IMR-90 (cell line): ENCODE measurements around the gene MLKL. TPM values are rescaled to one million over a fixed set of nuclear protein-coding genes. Genes with fewer than 3 reads are reported as not detected.

Experiments used
- ATAC-seq: fragments of 200-7000 bp; cut with Tn5 transposase; 2 replicates; pipeline ENCODE4 v1.9.1; 2020; ENCODE audit warnings: low read depth, mild to moderate bottlenecking, moderate library complexity
- BruUV-seq: library from RNA; stranded (reverse); fragments of 400-500 nt; replicated peaks from 2 replicates; lab custom pipeline; 2021; lab: Mats Ljungman, UMichigan
- CTCF ChIA-PET: fragments of 300-600 bp; formaldehyde crosslinking; extraction: SDS; loops from one replicate; lab custom pipeline; 2021; ENCODE audit warnings: antibody characterized with exemption; lab: Yijun Ruan, JAX
- POLR2A ChIA-PET: fragments of 300-600 bp; sonication (Branson Sonifier 250); formaldehyde crosslinking; loops from one replicate; lab custom pipeline; 2022; ENCODE audit warnings: antibody characterized with exemption; ENCODE audit not compliant: unreplicated experiment; lab: Charles Lee
- DNase-seq: peaks from one replicate; pipeline ENCODE4 v3.0.0; 2013
- H2AFZ ChIP-seq: replicated peaks from 2 replicates; pipeline ENCODE3; 2013; ENCODE audit warnings: low read length, mild to moderate bottlenecking; ENCODE audit not compliant: poor library complexity
- H2AK5ac ChIP-seq: 2 replicates; pipeline ENCODE4 v1.6.1; 2013; ENCODE audit warnings: low read depth, low read length, inconsistent platforms
- H2AK9ac ChIP-seq: replicated peaks from 2 replicates; pipeline ENCODE3; 2013; ENCODE audit warnings: mild to moderate bottlenecking, low read depth, low read length, moderate library complexity; ENCODE audit not compliant: poor library complexity
- H2BK120ac ChIP-seq: 2 replicates; pipeline ENCODE4 v1.6.1; 2013; ENCODE audit warnings: low read depth, low read length, inconsistent platforms
- H2BK15ac ChIP-seq: 3 replicates; pipeline ENCODE4 v1.6.1; 2013; ENCODE audit warnings: low read depth, low read length, inconsistent platforms
- H2BK20ac ChIP-seq: 2 replicates; pipeline ENCODE4 v1.6.1; 2013; ENCODE audit warnings: low read depth, mild to moderate bottlenecking, inconsistent platforms, low read length, moderate library complexity
- H2BK5ac ChIP-seq: 2 replicates; pipeline ENCODE4 v1.6.1; 2013; ENCODE audit warnings: mild to moderate bottlenecking, low read depth, low read length, inconsistent platforms; ENCODE audit not compliant: poor library complexity, severe bottlenecking
- H3K14ac ChIP-seq: replicated peaks from 2 replicates; pipeline ENCODE4 v1.6.1; 2013; ENCODE audit warnings: low read depth, low read length, inconsistent platforms
- H3K18ac ChIP-seq: 2 replicates; pipeline ENCODE4 v1.6.1; 2013; ENCODE audit warnings: low read depth, low read length, control low read depth
- H3K23ac ChIP-seq: 2 replicates; pipeline ENCODE4 v1.6.1; 2013; ENCODE audit warnings: low read depth, low read length, inconsistent platforms
- H3K27ac ChIP-seq: 2 replicates; pipeline ENCODE4 v1.5.1; 2013; ENCODE audit warnings: mild to moderate bottlenecking, control low read depth, low read length; ENCODE audit not compliant: insufficient read depth
- H3K27me3 ChIP-seq: 2 replicates; pipeline ENCODE4 v1.6.1; 2013; ENCODE audit warnings: low read length; ENCODE audit not compliant: control insufficient read depth, insufficient read depth
- H3K36me3 ChIP-seq: 2 replicates; pipeline ENCODE4 v1.6.1; 2013; ENCODE audit warnings: low read length, mixed read lengths; ENCODE audit not compliant: control insufficient read depth, insufficient read depth
- H3K4ac ChIP-seq: 2 replicates; pipeline ENCODE4 v1.6.1; 2013; ENCODE audit warnings: low read depth, low read length, inconsistent platforms
- H3K4me1 ChIP-seq: 2 replicates; pipeline ENCODE4 v1.6.1; 2013; ENCODE audit warnings: low read length, mixed read lengths; ENCODE audit not compliant: control insufficient read depth, insufficient read depth
- H3K4me2 ChIP-seq: 2 replicates; pipeline ENCODE4 v1.6.1; 2013; ENCODE audit warnings: low read depth, mild to moderate bottlenecking, control low read depth, low read length, moderate library complexity
- H3K4me3 ChIP-seq: 2 replicates; pipeline ENCODE4 v1.5.1; 2013; ENCODE audit warnings: low read depth, mild to moderate bottlenecking, control low read depth, low read length, moderate library complexity; ENCODE audit not compliant: insufficient read depth
- H3K56ac ChIP-seq: 2 replicates; pipeline ENCODE4 v1.6.1; 2013; ENCODE audit warnings: low read length, inconsistent platforms; ENCODE audit not compliant: insufficient read depth; ENCODE audit errors: extremely low read depth
- H3K79me1 ChIP-seq, 2 experiments: 2 replicates each; pipeline ENCODE4 v1.6.1; 2013; ENCODE audit warnings: low read length in 2 of 2, inconsistent platforms in 1 of 2, low read depth in 1 of 2
- H3K9ac ChIP-seq: 2 replicates; pipeline ENCODE4 v1.6.1; 2013; ENCODE audit warnings: low read depth, low read length, control low read depth
- H3K9me1 ChIP-seq: 2 replicates; pipeline ENCODE4 v1.6.1; 2013; ENCODE audit warnings: low read length, inconsistent platforms; ENCODE audit not compliant: insufficient read depth
- H3K9me3 ChIP-seq: 2 replicates; pipeline ENCODE4 v1.6.1; 2013; ENCODE audit warnings: low read length; ENCODE audit not compliant: control insufficient read depth, insufficient read depth
- H4K20me1 ChIP-seq: 2 replicates; pipeline ENCODE4 v1.6.1; 2013; ENCODE audit warnings: low read length, inconsistent platforms; ENCODE audit not compliant: insufficient read depth
- H4K5ac ChIP-seq: 2 replicates; pipeline ENCODE4 v1.6.1; 2013; ENCODE audit warnings: mild to moderate bottlenecking, low read depth, low read length, control low read depth
- H4K8ac ChIP-seq, 2 experiments: 2 replicates each; pipeline ENCODE4 v1.6.1; 2013; ENCODE audit warnings: low read depth in 2 of 2, low read length in 2 of 2, control low read depth in 1 of 2, inconsistent platforms in 1 of 2
- H4K91ac ChIP-seq: 2 replicates; pipeline ENCODE4 v1.6.1; 2013; ENCODE audit warnings: low read depth, low read length, inconsistent platforms; ENCODE audit not compliant: insufficient read depth
- CHD1 ChIP-seq: IDR thresholded peaks from 2 replicates; pipeline ENCODE4 v1.6.1; 2012; ENCODE audit warnings: low read depth, low read length, improper control_type of control experiment
- FOS ChIP-seq: fragments of 150-350 bp; IDR thresholded peaks from 2 replicates; pipeline ENCODE4 v1.6.1; 2016; ENCODE audit warnings: low read depth, low read length
- MAZ ChIP-seq: IDR thresholded peaks from 2 replicates; pipeline ENCODE4 v1.6.1; 2012; ENCODE audit warnings: low read depth, mild to moderate bottlenecking, low read length, improper control_type of control experiment, moderate library complexity, borderline replicate concordance
- NFE2L2 ChIP-seq: fragments of 150-350 bp; IDR thresholded peaks from 2 replicates; pipeline ENCODE4 v1.6.1; 2016; ENCODE audit warnings: low read depth, mild to moderate bottlenecking, low read length
- RAD21 ChIP-seq: IDR thresholded peaks from 2 replicates; pipeline ENCODE4 v1.6.1; 2012; ENCODE audit warnings: low read length, improper control_type of control experiment
- RCOR1 ChIP-seq: IDR thresholded peaks from 2 replicates; pipeline ENCODE4 v1.6.1; 2012; ENCODE audit warnings: mild to moderate bottlenecking, low read length, improper control_type of control experiment; ENCODE audit not compliant: insufficient replicate concordance
- RFX5 ChIP-seq: IDR thresholded peaks from 2 replicates; pipeline ENCODE4 v1.8.0; 2012; ENCODE audit warnings: low read depth, mild to moderate bottlenecking, low read length, moderate library complexity
- USF2 ChIP-seq: fragments of 150-350 bp; IDR thresholded peaks from 2 replicates; pipeline ENCODE4 v1.6.1; 2017; ENCODE audit warnings: mild to moderate bottlenecking, antibody characterized with exemption, low read length, low read depth
- WGBS, 2 experiments: methylation state at CpG; one replicate each; pipeline versions ENCODE4 v1.1.5 to v1.1.7; 2013; ENCODE audit warnings: missing lambda C conversion rate in 2 of 2; ENCODE audit not compliant: insufficient read length in 1 of 2; ENCODE audit errors: extremely low coverage in 2 of 2; 5-methylcytosine and 5-hydroxymethylcytosine counted together
- dilution Hi-C: fragments of 300-500 bp; cut with HindIII; formaldehyde crosslinking; loops from one replicate; pipeline ENCODE4 v1.14.3; 2018; ENCODE audit warnings: low sequenced_read_pairs; ENCODE audit not compliant: unreplicated experiment
- in situ Hi-C: fragments of 300-500 bp; cut with MboI; formaldehyde crosslinking; loops from 3 replicates; pipeline ENCODE4 v1.14.3; 2019; ENCODE audit warnings: low sequenced_read_pairs, inconsistent platforms, mixed read lengths
- intact Hi-C: fragments of 100-400 bp; cut with micrococcal nuclease; formaldehyde crosslinking; loops from 2 replicates; pipeline ENCODE4 v1.10.0; 2022
- polyA plus RNA-seq, 3 experiments: library from polyadenylated mRNA; depleted of rRNA; stranded (reverse); fragments of >200 nt; gene quantifications; 2 replicates each; pipeline ENCODE4 v1.2.3, GENCODE V29; 2012; ENCODE audit warnings: low replicate concordance in 1 of 3
- total RNA-seq: library from RNA; depleted of rRNA; stranded (reverse); fragments of >200 nt; gene quantifications from 2 replicates; pipeline ENCODE4 v1.2.3, GENCODE V29; 2012
- TF ChIP-seq, protein P1 (sequence below): fragments of 150-350 bp; IDR thresholded peaks from 2 replicates; pipeline ENCODE4 v1.6.1; 2016; ENCODE audit warnings: low read depth, mild to moderate bottlenecking, low read length, moderate library complexity, borderline replicate concordance

MLKL gene
- total and polyA plus RNA-seq, 2 of the 4 experiments (the other 2 are of a cell fraction) = 3.6 to 4.5 TPM

- intact Hi-C loops (no loop called here), dilution Hi-C loops (no loop called here), in situ Hi-C loops (no loop called here)
- Histone ChIP-seq H4K20me1 (no peaks in the 10 kb centered on the region), H3K23ac (no peak overlapping the region), H3K27me3 (no peaks in the 10 kb centered on the region), H3K14ac (no peak overlapping the region), H3K9ac (no peak overlapping the region), H2BK20ac (no peak overlapping the region), H4K5ac (no peak overlapping the region), H3K36me3 (peaks cover 2% of the 10 kb centered on the region), H2BK5ac (no peak overlapping the region), H3K27ac (no peak overlapping the region), H3K56ac (no peak overlapping the region), H2AK5ac (no peak overlapping the region), H3K9me3 (no peaks in the 10 kb centered on the region), H2AK9ac (no peak overlapping the region), H3K79me1 (no peaks in the 10 kb centered on the region; a peak in 1 of 4 replicates), H3K4me2 (no peak overlapping the region), H3K4me3 (no peak overlapping the region), H3K9me1 (no peaks in the 10 kb centered on the region), H2BK120ac (no peak overlapping the region), H3K4ac (no peak overlapping the region), H2BK15ac (no peak overlapping the region), H2AFZ (no peak overlapping the region), H3K18ac (no peak overlapping the region), H4K91ac (no peak overlapping the region), H3K4me1 (no peaks in the 10 kb centered on the region), H4K8ac (no peak overlapping the region)
- ChIA-PET POLR2A (no interaction called here), CTCF (no interaction called here)
- BruUV-seq = no TSS peak
- ATAC-seq (no peak), DNase-seq (no peak)
- WGBS, 2 experiments = 100% methylated on average over 1 of the region's 4 CpGs; no CpG with 5 or more reads in 1 of the 2 experiments
- TF ChIP-seq MAZ (no peak), RAD21 (no peak), USF2 (no peak), FOS (no peak), CHD1 (no peak), RCOR1 (no peak), RFX5 (no peak), NFE2L2 (no peak)
- TF ChIP-seq, protein P1, sequence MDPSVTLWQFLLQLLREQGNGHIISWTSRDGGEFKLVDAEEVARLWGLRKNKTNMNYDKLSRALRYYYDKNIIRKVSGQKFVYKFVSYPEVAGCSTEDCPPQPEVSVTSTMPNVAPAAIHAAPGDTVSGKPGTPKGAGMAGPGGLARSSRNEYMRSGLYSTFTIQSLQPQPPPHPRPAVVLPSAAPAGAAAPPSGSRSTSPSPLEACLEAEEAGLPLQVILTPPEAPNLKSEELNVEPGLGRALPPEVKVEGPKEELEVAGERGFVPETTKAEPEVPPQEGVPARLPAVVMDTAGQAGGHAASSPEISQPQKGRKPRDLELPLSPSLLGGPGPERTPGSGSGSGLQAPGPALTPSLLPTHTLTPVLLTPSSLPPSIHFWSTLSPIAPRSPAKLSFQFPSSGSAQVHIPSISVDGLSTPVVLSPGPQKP = no peak
Observed at GRCh38 chr16:74677868-74678267, 22.8 kb downstream of the MLKL start.
